A549 (cell line): Measurements from ENCODE around the gene MIPOL1. TPM values are rescaled to one million over a fixed set of nuclear protein-coding genes. Genes with fewer than 3 reads are reported as not detected.

Experiments used
- ATAC-seq, 2 experiments: fragments of 200-7000 bp in 1 of 2; fragments of >200 bp in 1 of 2; cut with Nextera tagmentation in 1 of 2; cut with Tn5 transposase in 1 of 2; 3 replicates each; pipeline versions ENCODE4 v1.8.0 to v1.9.1; 2018 to 2020; ENCODE audit warnings: mild to moderate bottlenecking in 1 of 2, moderate library complexity in 1 of 2
- CTCF ChIA-PET: fragments of 300-600 bp; sonication (Branson Sonifier 250); formaldehyde crosslinking; extraction: SDS; loops from one replicate; lab custom pipeline; 2021; ENCODE audit warnings: antibody characterized with exemption, inconsistent platforms; lab: Yijun Ruan, JAX
- POLR2A ChIA-PET: fragments of 350-600 bp; formaldehyde crosslinking; extraction: SDS; loops from one replicate; lab custom pipeline; 2021; ENCODE audit warnings: antibody characterized with exemption, inconsistent platforms; lab: Yijun Ruan, JAX
- DNase-seq, 2 experiments: peaks; one replicate each; pipeline versions ENCODE4 v3.0.0 to v3.0.0-alpha.2; 2011 to 2016; ENCODE audit warnings: low read depth in 1 of 2, low spot score in 1 of 2
- FAIRE-seq: peaks from 2 replicates; lab custom pipeline; 2011; peaks lifted over from hg19 to GRCh38; lab: Jason Lieb, UNC
- H3K27ac ChIP-seq, 2 experiments: fragments of >200 bp; sonication (Bioruptor Twin); formaldehyde crosslinking; 3 replicates each; pipeline ENCODE4 v1.5.1; 2016 to 2017
- H3K4me1 ChIP-seq: fragments of >200 bp; sonication (Bioruptor Twin); formaldehyde crosslinking; 3 replicates; pipeline ENCODE4 v1.6.1; 2016
- H3K4me2 ChIP-seq: fragments of >200 bp; sonication (Bioruptor Twin); formaldehyde crosslinking; 3 replicates; pipeline ENCODE4 v1.6.1; 2016
- H3K4me3 ChIP-seq: fragments of >200 bp; sonication (Bioruptor Twin); formaldehyde crosslinking; 3 replicates; pipeline ENCODE4 v1.5.1; 2016
- H3K9me3 ChIP-seq: fragments of >200 bp; sonication (Bioruptor Twin); formaldehyde crosslinking; 3 replicates; pipeline ENCODE4 v1.6.1; 2016
- ATOH8 ChIP-seq: fragments of 250-450 bp; sonication (Bioruptor Pico); IDR thresholded peaks from 2 replicates; pipeline ENCODE4 v1.5.0; 2020; ENCODE audit warnings: low read depth, mild to moderate bottlenecking, moderate library complexity
- BCL3 ChIP-seq: fragments of >200 bp; sonication (Bioruptor Twin); formaldehyde crosslinking; IDR thresholded peaks from 3 replicates; pipeline ENCODE4 v1.6.1; 2016
- BHLHE40 ChIP-seq: IDR thresholded peaks from 2 replicates; pipeline ENCODE4 v1.6.1; 2012; ENCODE audit warnings: low read depth, low read length, inconsistent platforms
- CBX2 ChIP-seq: fragments of 200-600 bp; sonication (generic); IDR thresholded peaks from 2 replicates; pipeline ENCODE4 v1.6.1; 2016; ENCODE audit warnings: low read depth, mild to moderate bottlenecking, borderline replicate concordance
- CEBPB ChIP-seq, 2 experiments: fragments of >200 bp in 1 of 2; sonication (Bioruptor Twin) in 1 of 2; formaldehyde crosslinking in 1 of 2; IDR thresholded peaks; 2 replicates each; pipeline ENCODE4 v1.6.1; 2012 to 2016
- CHD2 ChIP-seq: fragments of 150-350 bp; IDR thresholded peaks from 2 replicates; pipeline ENCODE4 v1.6.1; 2014; ENCODE audit warnings: low read length; ENCODE audit not compliant: partially characterized antibody
- EHF ChIP-seq: fragments of 250-450 bp; sonication (Bioruptor Pico); IDR thresholded peaks from 2 replicates; pipeline ENCODE4 v1.5.0; 2020; ENCODE audit warnings: mild to moderate bottlenecking
- FOSB ChIP-seq: fragments of 250-450 bp; sonication (Bioruptor Pico); IDR thresholded peaks from 2 replicates; pipeline ENCODE4 v1.5.0; 2020; ENCODE audit warnings: mild to moderate bottlenecking, moderate library complexity
- HDAC2 ChIP-seq: fragments of 200-600 bp; sonication (generic); IDR thresholded peaks from 2 replicates; pipeline ENCODE4 v1.6.1; 2016
- HOXB5 ChIP-seq: fragments of 250-450 bp; sonication (Bioruptor Pico); IDR thresholded peaks from 2 replicates; pipeline ENCODE4 v1.5.0; 2020; ENCODE audit warnings: mild to moderate bottlenecking, moderate library complexity
- KDM1A ChIP-seq: fragments of 200-600 bp; sonication (generic); IDR thresholded peaks from 2 replicates; pipeline ENCODE4 v1.6.1; 2016; ENCODE audit warnings: low read depth, mild to moderate bottlenecking
- KDM5A ChIP-seq: fragments of 200-600 bp; sonication (generic); IDR thresholded peaks from 2 replicates; pipeline ENCODE4 v1.6.1; 2016; ENCODE audit warnings: antibody characterized with exemption, mild to moderate bottlenecking
- MYC ChIP-seq: IDR thresholded peaks from 2 replicates; pipeline ENCODE4 v1.6.1; 2012; ENCODE audit warnings: mild to moderate bottlenecking, inconsistent platforms, low read length, improper control_type of control experiment, borderline replicate concordance
- NPAS2 ChIP-seq: fragments of 250-450 bp; sonication (Bioruptor Pico); IDR thresholded peaks from 2 replicates; pipeline ENCODE4 v1.8.0; 2022; ENCODE audit warnings: mild to moderate bottlenecking, moderate library complexity, borderline replicate concordance
- PBX3 ChIP-seq: IDR thresholded peaks from 2 replicates; pipeline ENCODE4 v1.6.1; 2012
- RNF2 ChIP-seq: fragments of 200-600 bp; sonication (generic); IDR thresholded peaks from 2 replicates; pipeline ENCODE4 v1.6.1; 2016; ENCODE audit warnings: low read depth, mild to moderate bottlenecking, antibody characterized with exemption, moderate library complexity, borderline replicate concordance
- SMC3 ChIP-seq: fragments of >200 bp; sonication (Bioruptor Twin); formaldehyde crosslinking; IDR thresholded peaks from 3 replicates; pipeline ENCODE4 v1.6.1; 2018; ENCODE audit warnings: inconsistent platforms
- TFCP2L1 ChIP-seq: fragments of 250-450 bp; sonication (Bioruptor Pico); IDR thresholded peaks from 2 replicates; pipeline ENCODE4 v1.5.0; 2021; ENCODE audit warnings: mild to moderate bottlenecking
- TP53 ChIP-seq: fragments of 250-450 bp; sonication (Bioruptor Pico); IDR thresholded peaks from 2 replicates; pipeline ENCODE4 v1.5.0; 2021; ENCODE audit warnings: mild to moderate bottlenecking, moderate library complexity
- ZC3H11A ChIP-seq: fragments of 450-650 bp; IDR thresholded peaks from 2 replicates; pipeline ENCODE4 v1.6.1; 2014; ENCODE audit warnings: antibody characterized with exemption, mild to moderate bottlenecking
- ZFP36 ChIP-seq: fragments of 450-650 bp; IDR thresholded peaks from 2 replicates; pipeline ENCODE4 v1.6.1; 2014; ENCODE audit warnings: borderline replicate concordance; ENCODE audit not compliant: partially characterized antibody
- WGBS: methylation state at CpG from one replicate; pipeline ENCODE4 v1.1.6; 2017; ENCODE audit errors: missing lambda C conversion rate; 5-methylcytosine and 5-hydroxymethylcytosine counted together
- polyA plus RNA-seq, 4 experiments: library from polyadenylated mRNA; depleted of rRNA in 3 of 4; stranded (reverse); fragments of >200 nt; fragmentation: RNase III in 1 of 4; extraction: RNeasy Plus Mini Kit Qiagen cat#74134 plus additional on column Dnase treatment in 1 of 4; gene quantifications; 2 replicates in 3 of 4; 3 replicates in 1 of 4; pipeline ENCODE4 v1.2.3, GENCODE V29; 2011 to 2017
- TF ChIP-seq, protein P1 (sequence below): fragments of 450-650 bp; IDR thresholded peaks from 2 replicates; pipeline ENCODE4 v1.6.1; 2014; ENCODE audit warnings: antibody characterized with exemption
- TF ChIP-seq, protein P2 (sequence below): fragments of 150-350 bp; IDR thresholded peaks from 2 replicates; pipeline ENCODE4 v1.6.1; 2014; ENCODE audit warnings: low read depth, mild to moderate bottlenecking, low read length
- TF ChIP-seq, protein P3 (sequence below): fragments of >200 bp; sonication (Bioruptor Twin); formaldehyde crosslinking; IDR thresholded peaks from 2 replicates; pipeline ENCODE4 v1.6.1; 2016

Gene MIPOL1
- polyA plus RNA-seq, 2 of the 4 experiments (the other 2 are of a cell fraction), result 5.2 to 13.4 TPM

DNA sequence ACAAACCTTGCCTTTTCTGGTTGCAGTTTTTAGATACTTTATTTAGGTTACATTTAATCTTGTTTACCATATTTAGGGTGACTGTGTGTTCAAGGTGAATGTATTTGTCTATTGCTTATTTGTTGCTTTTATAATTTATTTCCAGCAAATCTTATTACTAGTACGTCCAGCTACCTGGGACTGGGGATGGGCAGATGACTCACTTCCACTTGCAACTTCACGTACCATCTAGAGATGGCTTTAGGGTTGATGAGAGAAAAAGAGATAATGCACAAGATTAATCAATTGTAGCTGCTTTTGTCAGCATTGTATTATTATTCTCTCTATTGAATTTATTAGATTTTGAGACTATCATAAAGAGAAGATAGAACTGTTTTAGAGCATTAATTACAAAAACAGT lies 5.1 kb downstream of the MIPOL1 start:
- no peak overlapping the region for H3K4me3 ChIP-seq
- no peak overlapping the region for H3K4me2 ChIP-seq
- no peak for FAIRE-seq
- TF ChIP-seq PBX3, result no peak
- TF ChIP-seq, protein P1, sequence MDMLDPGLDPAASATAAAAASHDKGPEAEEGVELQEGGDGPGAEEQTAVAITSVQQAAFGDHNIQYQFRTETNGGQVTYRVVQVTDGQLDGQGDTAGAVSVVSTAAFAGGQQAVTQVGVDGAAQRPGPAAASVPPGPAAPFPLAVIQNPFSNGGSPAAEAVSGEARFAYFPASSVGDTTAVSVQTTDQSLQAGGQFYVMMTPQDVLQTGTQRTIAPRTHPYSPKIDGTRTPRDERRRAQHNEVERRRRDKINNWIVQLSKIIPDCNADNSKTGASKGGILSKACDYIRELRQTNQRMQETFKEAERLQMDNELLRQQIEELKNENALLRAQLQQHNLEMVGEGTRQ, result no peak
- TF ChIP-seq BCL3, result no peak
- no peak for TF ChIP-seq CHD2
- TF ChIP-seq FOSB (CRISPR knock-in tag), result no peak
- no peak for TF ChIP-seq TP53
- no peak for TF ChIP-seq ATOH8 (CRISPR knock-in tag)
- TF ChIP-seq MYC, result no peak
- TF ChIP-seq RNF2, result no peak
- no peak for DNase-seq
- H3K4me1 ChIP-seq, result peaks cover 9% of the 10 kb centered on the region; the same call in 1 of the 3 replicates
- POLR2A ChIA-PET, result no interaction called here
- 57% methylated on average over 2 of the region's 2 CpGs for WGBS
- CTCF ChIA-PET, result interaction anchor here (2.3 to 2.4 kb wide), 3 partner anchors 8 to 53 kb away, joined by 7 to 9 read pairs (median 7); no protein-coding TSS in a partner anchor
- no peak for ATAC-seq
- H3K9me3 ChIP-seq, result peaks cover 18% of the 10 kb centered on the region
- H3K27ac ChIP-seq, result no peak overlapping the region

DNA sequence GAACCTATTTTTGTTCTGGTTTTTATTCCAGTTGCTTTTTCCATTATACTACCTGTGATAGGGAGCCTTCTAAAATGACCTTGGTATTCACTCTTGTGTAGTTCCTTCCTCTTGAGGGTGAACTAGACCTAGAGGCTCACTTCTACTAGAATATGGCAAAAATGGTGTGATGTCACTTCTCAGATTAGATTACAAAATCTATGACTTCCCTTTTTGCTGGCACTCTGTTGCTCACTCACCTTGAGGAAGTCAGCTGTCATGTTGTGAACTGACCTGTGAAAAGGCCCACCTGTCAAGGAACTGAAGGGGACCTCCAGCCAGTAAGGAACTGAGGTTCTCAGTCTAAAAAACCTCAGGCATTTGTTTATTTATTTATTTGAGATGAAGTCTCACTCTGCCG lies 5.7 kb downstream of the MIPOL1 start:
- Histone ChIP-seq H3K27ac (no peak overlapping the region), H3K4me1 (peaks cover 9% of the 10 kb centered on the region; the same call in 1 of the 3 replicates), H3K9me3 (peaks cover 18% of the 10 kb centered on the region), H3K4me2 (no peak overlapping the region), H3K4me3 (no peak overlapping the region)
- ChIA-PET CTCF (interaction anchor here (2.4 kb wide), 2 partner anchors 8 to 53 kb away, joined by 7 read pairs; no protein-coding TSS in a partner anchor), POLR2A (no interaction called here)
- no peak for ATAC-seq
- TF ChIP-seq SMC3 (no peak), CEBPB (IDR thresholded peaks at IDR 0.05) (no peak), HOXB5 (CRISPR knock-in tag) (no peak), KDM1A (no peak), HDAC2 (no peak), NPAS2 (CRISPR knock-in tag) (no peak), BCL3 (no peak), ZC3H11A (no peak), EHF (CRISPR knock-in tag) (no peak), TP53 (no peak), ATOH8 (CRISPR knock-in tag) (no peak), TFCP2L1 (CRISPR knock-in tag) (no peak), ZFP36 (no peak), CBX2 (no peak), KDM5A (no peak), BHLHE40 (no peak)
- TF ChIP-seq, protein P2, sequence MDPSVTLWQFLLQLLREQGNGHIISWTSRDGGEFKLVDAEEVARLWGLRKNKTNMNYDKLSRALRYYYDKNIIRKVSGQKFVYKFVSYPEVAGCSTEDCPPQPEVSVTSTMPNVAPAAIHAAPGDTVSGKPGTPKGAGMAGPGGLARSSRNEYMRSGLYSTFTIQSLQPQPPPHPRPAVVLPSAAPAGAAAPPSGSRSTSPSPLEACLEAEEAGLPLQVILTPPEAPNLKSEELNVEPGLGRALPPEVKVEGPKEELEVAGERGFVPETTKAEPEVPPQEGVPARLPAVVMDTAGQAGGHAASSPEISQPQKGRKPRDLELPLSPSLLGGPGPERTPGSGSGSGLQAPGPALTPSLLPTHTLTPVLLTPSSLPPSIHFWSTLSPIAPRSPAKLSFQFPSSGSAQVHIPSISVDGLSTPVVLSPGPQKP, result no peak
- TF ChIP-seq, protein P1, result no peak
- TF ChIP-seq, protein P3, sequence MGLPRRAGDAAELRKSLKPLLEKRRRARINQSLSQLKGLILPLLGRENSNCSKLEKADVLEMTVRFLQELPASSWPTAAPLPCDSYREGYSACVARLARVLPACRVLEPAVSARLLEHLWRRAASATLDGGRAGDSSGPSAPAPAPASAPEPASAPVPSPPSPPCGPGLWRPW, result no peak
- no peak for DNase-seq
- WGBS, result 96% methylated on average over 1 of the region's 1 CpG
- FAIRE-seq, result no peak
